GM18873 (cell line): Measurements from ENCODE around the gene MLH3.
"Not testable (repeated sequence)": the region's sequence is repeated elsewhere in the genome, so short reads cannot be mapped to it uniquely, and the experiment has no call there.

Experiments
- ATAC-seq: cut with Tn5 transposase; IDR thresholded peaks from one replicate; pipeline ENCODE4 v1.9.1; 2021; ENCODE audit warnings: mild to moderate bottlenecking, moderate library complexity, moderate number of reproducible peaks; ENCODE audit not compliant: unreplicated experiment, low FRiP score

Gene MLH3

GRCh38 chr14:75040507-75040906 is 10.8 kb downstream of the MLH3 start:
- ATAC-seq = no peak

- ATAC-seq = no peak
Measured at GRCh38 chr14:75032939-75033338, 18.3 kb downstream of the MLH3 start.

GRCh38 chr14:75030147-75030546 is 21.1 kb downstream of the MLH3 start:
- ATAC-seq = no peak

- ATAC-seq = no peak
Measured at GRCh38 chr14:75025876-75026275, 25.4 kb downstream of the MLH3 start.

GRCh38 chr14:75025082-75025481 is 26.2 kb downstream of the MLH3 start:
- no peak for ATAC-seq

- ATAC-seq = no peak
Measured at GRCh38 chr14:75023108-75023507, 28.2 kb downstream of the MLH3 start.

- no peak for ATAC-seq
Measured at GRCh38 chr14:75022655-75023054, 28.6 kb downstream of the MLH3 start.

GRCh38 chr14:75018694-75019093 is 32.6 kb downstream of the MLH3 start:
- no peak for ATAC-seq

- no peak for ATAC-seq
Measured at GRCh38 chr14:75016815-75017214, 34.5 kb downstream of the MLH3 start.

GRCh38 chr14:75015496-75015895 is 35.8 kb downstream of the MLH3 start:
- no peak for ATAC-seq

GRCh38 chr14:75013290-75013689 is 38.0 kb downstream of the MLH3 start:
- no peak for ATAC-seq

- no peak for ATAC-seq
Measured at GRCh38 chr14:75011356-75011994, 39.8 kb downstream of the MLH3 start.

- no peak for ATAC-seq
Measured at GRCh38 chr14:75010472-75011093, 40.7 kb downstream of the MLH3 start.

- no peak for ATAC-seq
Measured at GRCh38 chr14:75009176-75009575, 42.1 kb downstream of the MLH3 start.

GRCh38 chr14:75005357-75005756 is 45.9 kb downstream of the MLH3 start:
- ATAC-seq = no peak

- ATAC-seq = no peak
Measured at GRCh38 chr14:75003250-75004027, 47.8 kb downstream of the MLH3 start.

GRCh38 chr14:75002392-75003249 is 48.6 kb downstream of the MLH3 start, which contains the start of gene EIF2B2:
Gene EIF2B2 (plus strand): TSS chr14:75002921. CDS start chr14:75002991, 70 bp downstream.
- ATAC-seq = peak; percentile 91

- ATAC-seq = no peak
Measured at GRCh38 chr14:75001899-75002298, 49.4 kb downstream of the MLH3 start.

GRCh38 chr14:75001261-75001660 is 50.0 kb downstream of the MLH3 start:
- no peak for ATAC-seq

- not testable (repeated sequence) for ATAC-seq
Measured at GRCh38 chr14:74995781-74996180, 55.5 kb downstream of the MLH3 start.

GRCh38 chr14:74994182-74994581 is 57.1 kb downstream of the MLH3 start:
- ATAC-seq = not testable (repeated sequence)
